Brain microvascular endothelial cell (primary cell): ENCODE data around the gene SCD5.

Experiments
- DNase-seq: peaks from one replicate; pipeline ENCODE4 v3.0.0-alpha.2; 2020
- H3K27ac ChIP-seq: fragments of 250-450 bp; sonication (Bioruptor Pico); 2 replicates; pipeline ENCODE4 v1.5.1; 2020; ENCODE audit warnings: mild to moderate bottlenecking, moderate library complexity
- H3K27me3 ChIP-seq: fragments of 250-450 bp; sonication (Bioruptor Pico); replicated peaks from 2 replicates; pipeline ENCODE4 v1.5.1; 2020; ENCODE audit warnings: mild to moderate bottlenecking
- H3K36me3 ChIP-seq: fragments of 250-450 bp; sonication (Bioruptor Pico); replicated peaks from 2 replicates; pipeline ENCODE4 v1.5.1; 2020; ENCODE audit warnings: mild to moderate bottlenecking
- H3K4me3 ChIP-seq: 2 replicates; pipeline ENCODE4 v1.5.1; 2011; ENCODE audit warnings: low read depth, mild to moderate bottlenecking, control low read depth, low read length, moderate library complexity
- in situ Hi-C: cut with HindIII; loops from 2 replicates; pipeline ENCODE4 v1.10.0; 2017; ENCODE audit warnings: low sequenced_read_pairs, low pct_ligation_motif_present
- TF ChIP-seq, protein P1 (sequence below): IDR thresholded peaks from 2 replicates; pipeline ENCODE4 v1.5.1; 2011; ENCODE audit warnings: low read depth, mild to moderate bottlenecking, moderate library complexity, low read length, control low read depth, inconsistent platforms; ENCODE audit errors: missing control alignments

The SCD5 gene

DNA sequence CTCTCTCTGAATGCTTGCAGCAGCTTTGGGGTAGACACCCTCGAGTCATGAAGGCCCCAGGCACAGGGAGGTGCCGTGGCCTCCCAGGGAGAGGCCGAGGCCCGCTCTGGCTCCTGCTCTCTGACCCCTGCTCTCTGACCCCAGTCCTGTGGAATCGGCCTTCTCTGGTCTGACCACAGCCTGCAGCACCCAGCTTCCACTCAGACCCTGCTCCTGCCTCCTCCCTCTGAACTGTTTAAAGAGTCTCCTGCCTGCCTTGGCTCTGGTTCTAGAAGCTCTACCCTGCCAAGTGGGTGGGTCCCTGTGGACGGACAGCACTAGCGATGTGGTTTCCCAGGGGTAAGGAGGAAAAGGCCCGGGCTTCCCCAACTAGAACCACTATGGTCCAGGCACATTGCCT lies 158.6 kb downstream of the SCD5 start:
- no peaks in the 10 kb centered on the region for H3K36me3 ChIP-seq
- no peak overlapping the region for H3K27ac ChIP-seq
- H3K27me3 ChIP-seq, result no peaks in the 10 kb centered on the region
- DNase-seq, result no peak
- in situ Hi-C loops, result no loop called here
- H3K4me3 ChIP-seq, result no peak overlapping the region
- TF ChIP-seq, protein P1, sequence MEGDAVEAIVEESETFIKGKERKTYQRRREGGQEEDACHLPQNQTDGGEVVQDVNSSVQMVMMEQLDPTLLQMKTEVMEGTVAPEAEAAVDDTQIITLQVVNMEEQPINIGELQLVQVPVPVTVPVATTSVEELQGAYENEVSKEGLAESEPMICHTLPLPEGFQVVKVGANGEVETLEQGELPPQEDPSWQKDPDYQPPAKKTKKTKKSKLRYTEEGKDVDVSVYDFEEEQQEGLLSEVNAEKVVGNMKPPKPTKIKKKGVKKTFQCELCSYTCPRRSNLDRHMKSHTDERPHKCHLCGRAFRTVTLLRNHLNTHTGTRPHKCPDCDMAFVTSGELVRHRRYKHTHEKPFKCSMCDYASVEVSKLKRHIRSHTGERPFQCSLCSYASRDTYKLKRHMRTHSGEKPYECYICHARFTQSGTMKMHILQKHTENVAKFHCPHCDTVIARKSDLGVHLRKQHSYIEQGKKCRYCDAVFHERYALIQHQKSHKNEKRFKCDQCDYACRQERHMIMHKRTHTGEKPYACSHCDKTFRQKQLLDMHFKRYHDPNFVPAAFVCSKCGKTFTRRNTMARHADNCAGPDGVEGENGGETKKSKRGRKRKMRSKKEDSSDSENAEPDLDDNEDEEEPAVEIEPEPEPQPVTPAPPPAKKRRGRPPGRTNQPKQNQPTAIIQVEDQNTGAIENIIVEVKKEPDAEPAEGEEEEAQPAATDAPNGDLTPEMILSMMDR, result no peak

DNA sequence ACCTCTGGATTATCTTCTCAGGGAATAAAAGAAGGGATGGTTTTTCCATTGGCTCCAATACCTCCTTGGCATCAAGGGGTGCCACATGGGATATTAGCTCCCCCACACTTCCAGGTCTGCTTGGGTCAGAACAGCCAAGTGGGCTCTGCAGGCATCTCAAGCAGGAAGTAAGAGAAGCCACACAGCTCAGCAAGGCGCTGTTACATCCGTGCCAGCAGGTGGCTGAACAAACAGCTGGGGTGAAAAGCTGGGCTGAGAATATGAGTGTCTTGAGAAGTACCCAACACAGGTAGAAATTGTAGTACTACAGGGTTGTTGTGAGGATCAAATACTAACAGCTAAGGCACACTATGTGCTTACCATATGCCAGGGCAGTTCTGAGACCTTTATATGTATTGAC lies 160.1 kb downstream of the SCD5 start:
- no peak overlapping the region for H3K27ac ChIP-seq
- no peak overlapping the region for H3K4me3 ChIP-seq
- TF ChIP-seq, protein P1, result peak; percentile 15
- no peaks in the 10 kb centered on the region for H3K27me3 ChIP-seq
- no peak for DNase-seq
- in situ Hi-C loops, result no loop called here
- no peaks in the 10 kb centered on the region for H3K36me3 ChIP-seq

DNA sequence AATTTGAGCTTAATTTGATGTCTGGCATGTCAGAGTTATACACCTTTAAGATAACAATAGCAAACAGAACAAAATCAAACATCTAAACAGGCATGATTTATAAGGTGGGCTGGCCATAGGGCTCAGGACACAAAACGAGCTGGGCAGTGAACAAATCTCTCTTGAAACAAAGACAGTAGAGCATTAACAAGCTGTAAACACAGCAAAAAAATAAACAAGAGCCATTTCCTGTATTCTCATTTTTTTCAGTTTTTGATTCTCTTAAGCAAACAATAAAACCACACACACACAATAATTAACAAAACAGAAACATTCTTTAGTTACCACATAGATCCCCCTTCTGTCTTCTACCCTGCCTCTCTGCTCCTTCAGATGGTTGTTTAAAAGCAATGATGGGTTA lies 168.5 kb downstream of the SCD5 start:
- no peak for DNase-seq
- no peak overlapping the region for H3K27ac ChIP-seq
- TF ChIP-seq, protein P1, result no peak
- in situ Hi-C loops, result no loop called here
- H3K27me3 ChIP-seq, result no peaks in the 10 kb centered on the region
- no peaks in the 10 kb centered on the region for H3K36me3 ChIP-seq
- no peak overlapping the region for H3K4me3 ChIP-seq

DNA sequence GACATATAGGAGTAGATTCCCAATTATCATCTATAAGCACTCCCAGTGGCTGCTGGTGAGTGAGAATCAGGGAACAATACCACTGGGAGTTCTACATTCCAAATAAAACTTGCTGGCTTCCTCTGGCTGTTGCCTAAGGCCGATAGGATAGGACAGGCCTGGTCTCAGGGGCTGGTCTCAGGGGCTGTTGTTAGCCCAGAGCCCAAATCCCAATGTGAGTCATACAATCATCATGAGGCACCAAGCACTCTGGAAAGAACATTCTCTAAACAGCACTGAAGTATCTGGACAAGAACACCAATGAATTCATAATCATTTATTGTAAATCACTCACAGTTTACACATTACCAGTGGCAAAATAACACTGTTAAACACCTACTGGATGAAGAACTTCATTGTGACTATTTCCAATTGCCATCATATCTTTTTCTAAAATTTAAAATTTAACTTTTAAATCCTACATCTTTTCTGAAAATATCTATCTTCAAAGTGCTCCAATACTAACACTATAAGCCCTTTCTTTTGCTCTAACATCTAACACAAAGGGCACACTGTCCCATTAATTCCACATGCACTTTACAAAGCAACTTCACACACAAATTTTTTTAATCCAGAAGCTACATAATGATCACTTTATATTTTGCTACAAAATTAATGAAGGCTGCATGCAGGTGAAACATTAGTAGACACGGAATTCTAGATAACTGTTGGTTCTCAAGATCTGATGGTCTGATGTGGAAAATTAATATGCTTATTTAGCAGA lies 169.2 kb downstream of the SCD5 start:
- no peak overlapping the region for H3K4me3 ChIP-seq
- DNase-seq, result no peak
- in situ Hi-C loops, result no loop called here
- H3K27ac ChIP-seq, result no peak overlapping the region
- H3K27me3 ChIP-seq, result no peaks in the 10 kb centered on the region
- no peaks in the 10 kb centered on the region for H3K36me3 ChIP-seq
- TF ChIP-seq, protein P1, result no peak

DNA sequence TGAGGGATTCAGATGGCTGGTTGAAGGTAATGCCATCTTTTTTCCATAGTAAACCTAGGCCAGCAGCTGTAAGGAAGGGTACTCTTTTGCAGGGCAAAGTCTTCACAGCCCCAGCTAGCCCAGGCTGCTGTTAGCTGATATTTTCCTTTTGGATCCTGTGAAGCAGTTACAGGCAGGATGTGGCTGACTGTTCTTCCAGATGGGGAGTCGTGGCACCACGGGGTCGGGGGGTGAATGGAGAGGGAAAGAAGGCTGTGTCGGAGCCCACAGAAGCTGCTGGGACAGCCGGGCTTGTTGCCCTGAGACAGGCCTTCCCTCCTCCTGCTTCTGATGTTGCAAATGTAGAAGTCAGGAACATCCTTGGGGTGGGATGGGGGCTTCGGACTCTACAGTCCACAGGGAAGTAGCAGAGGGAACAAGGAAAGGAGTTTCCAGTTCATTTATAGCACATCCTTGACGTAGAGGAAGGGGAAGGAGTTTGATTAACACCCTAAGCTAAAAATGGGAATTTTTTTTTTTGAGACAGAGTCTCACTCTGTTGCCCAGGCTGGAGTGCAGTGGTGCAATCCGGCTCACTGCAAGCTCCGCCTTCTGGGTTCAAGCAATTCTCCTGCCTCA lies 172.2 kb downstream of the SCD5 start:
- TF ChIP-seq, protein P1, result no peak
- Histone ChIP-seq H3K27ac (no peak overlapping the region), H3K27me3 (no peaks in the 10 kb centered on the region), H3K36me3 (no peaks in the 10 kb centered on the region), H3K4me3 (no peak overlapping the region)
- DNase-seq, result no peak
- in situ Hi-C loops, result no loop called here
